ENCODE results near the gene PLB1.
"Not testable (repeated sequence)": the region's sequence is repeated elsewhere in the genome, so short reads cannot be mapped to it uniquely, and the experiment has no call there.

PLB1 gene

GRCh38 chr2:28463893-28464292, 32.0 kb upstream of the PLB1 start:
- DNase-seq (ENCODE audit: insufficient read length, low spot score) (no peak), FAIRE-seq (no peak)

DNA sequence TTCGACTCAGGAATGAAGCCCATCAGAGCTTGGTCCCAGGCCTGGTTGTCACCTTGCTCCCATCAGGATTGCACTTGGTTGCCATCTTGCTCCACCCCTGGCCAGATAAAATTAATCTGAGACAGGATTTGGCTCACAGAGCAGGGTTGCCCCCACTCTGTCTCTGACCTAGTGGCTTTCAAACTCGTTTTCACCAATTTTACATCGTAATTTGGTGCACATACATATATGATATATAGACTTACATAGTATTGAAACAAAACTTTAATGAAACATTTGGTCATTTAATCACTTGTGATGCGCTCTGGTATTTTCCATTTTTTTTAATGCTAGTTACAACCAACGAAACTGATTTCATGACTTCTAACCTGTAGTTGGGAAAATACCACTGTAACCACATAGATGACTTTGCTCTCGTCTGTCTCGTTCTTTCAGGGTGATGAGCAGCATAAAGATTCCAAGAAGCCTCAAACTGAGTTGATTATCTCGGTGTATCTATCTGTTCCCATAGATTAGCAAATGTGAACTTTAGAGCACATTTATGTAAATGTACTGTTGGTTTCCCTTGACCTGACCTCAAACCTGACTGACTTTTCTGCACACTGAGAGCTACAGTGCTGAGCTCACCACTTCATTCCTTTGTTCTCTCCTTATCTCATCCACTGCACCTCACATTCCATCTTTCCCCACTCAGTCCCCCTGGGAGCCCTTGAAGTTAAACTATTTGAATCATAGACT, 30.5 kb upstream of the PLB1 start:
- FAIRE-seq, result peak; percentile 46

GRCh38 chr2:28469304-28469703, 26.6 kb upstream of the PLB1 start:
- FAIRE-seq, result no peak

More for the DNA sequence above, 30.5 kb upstream of the PLB1 start:
- no peak for DNase-seq (ENCODE audit: insufficient read length, low spot score)

DNA sequence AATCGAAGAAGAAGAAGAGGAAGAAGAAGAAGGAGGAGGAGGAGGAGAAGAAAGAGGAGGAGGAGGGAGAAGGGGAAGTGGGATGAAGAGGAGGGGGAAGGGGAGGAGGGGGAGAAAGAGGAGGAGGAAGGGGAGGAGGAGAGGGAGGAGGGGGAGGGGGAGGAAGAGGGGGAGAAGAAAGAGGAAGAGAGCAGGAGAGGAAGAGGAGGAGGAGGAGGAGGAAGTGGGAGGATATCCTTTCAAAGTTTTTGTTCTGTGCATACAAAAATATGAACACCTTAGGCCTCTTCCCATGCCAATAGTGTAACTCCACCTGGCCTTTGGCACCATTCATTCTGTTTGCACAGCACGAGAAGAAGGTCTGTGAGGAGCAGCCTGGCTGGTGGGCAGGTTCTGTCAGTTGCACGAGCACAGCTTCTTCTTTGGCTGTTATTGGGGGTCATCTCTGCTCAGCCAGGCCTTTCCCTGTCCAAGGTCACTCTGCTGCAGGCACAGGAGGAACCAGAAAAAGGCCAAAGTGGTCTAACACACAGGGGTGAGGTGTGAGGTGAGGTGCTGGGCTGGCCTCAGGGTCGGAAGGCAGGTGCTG, 25.8 kb upstream of the PLB1 start:
- no peak for FAIRE-seq

More at GRCh38 chr2:28469304-28469703, 26.6 kb upstream of the PLB1 start:
- no peak for DNase-seq (ENCODE audit: insufficient read length, low spot score)

GRCh38 chr2:28470759-28471158, 25.1 kb upstream of the PLB1 start:
- DNase-seq (ENCODE audit: insufficient read length, low spot score) (no peak), FAIRE-seq (no peak)

More for the DNA sequence above, 25.8 kb upstream of the PLB1 start:
- no peak for DNase-seq (ENCODE audit: insufficient read length, low spot score)

DNA sequence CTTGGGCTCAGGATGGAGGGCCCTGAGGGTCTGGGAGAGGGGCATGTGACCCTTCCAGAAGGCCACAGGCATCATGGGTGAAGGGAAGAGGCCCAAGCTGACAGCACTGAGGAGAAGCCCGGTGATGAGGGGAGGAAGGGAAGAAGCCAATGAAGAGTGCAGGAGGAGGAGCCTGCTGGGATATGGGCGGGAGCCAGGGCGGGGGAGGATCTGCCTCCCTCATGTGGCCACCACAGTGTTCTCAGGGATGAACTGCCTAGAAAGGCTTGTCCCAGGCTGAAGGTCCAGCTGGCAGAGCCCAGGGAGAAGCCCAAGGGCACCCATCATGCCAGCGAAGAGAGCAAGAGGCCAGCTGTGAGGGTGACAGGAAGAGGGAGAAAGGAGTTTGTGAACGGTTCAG, 24.6 kb upstream of the PLB1 start:
- DNase-seq (ENCODE audit: insufficient read length, low spot score) (no peak), FAIRE-seq (no peak)

DNA sequence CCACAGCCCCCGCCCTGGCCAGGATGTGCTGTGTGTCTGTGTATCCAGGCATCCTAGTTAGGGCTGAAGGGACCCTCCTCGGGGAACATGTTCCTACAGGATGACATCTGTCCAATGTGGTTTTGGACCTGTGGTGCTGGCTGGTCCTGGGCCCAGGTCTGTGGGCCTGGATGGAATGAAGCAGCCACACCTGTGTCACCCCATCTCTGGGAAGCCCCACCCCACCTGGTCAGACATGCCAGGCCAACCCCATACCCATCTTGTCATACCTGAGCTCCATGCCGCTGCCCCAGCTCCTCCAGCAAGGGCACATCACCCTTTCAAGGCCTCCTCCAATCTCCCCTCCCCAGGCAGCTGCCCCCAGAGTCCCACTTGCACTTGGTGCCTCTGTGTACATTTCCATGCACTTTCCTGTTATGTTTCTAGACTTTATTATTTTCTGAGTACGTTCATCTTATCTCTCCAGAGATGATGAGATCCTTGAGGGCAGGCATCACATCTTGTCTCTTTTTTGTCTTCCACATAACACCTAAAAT, 24.1 kb upstream of the PLB1 start:
- DNase-seq (ENCODE audit: insufficient read length, low spot score) (no peak), FAIRE-seq (no peak)

- DNase-seq (ENCODE audit: insufficient read length, low spot score); FAIRE-seq: not testable (repeated sequence)
Observed at GRCh38 chr2:28472641-28473040, 23.2 kb upstream of the PLB1 start.

GRCh38 chr2:28475088-28475595, 20.7 kb upstream of the PLB1 start:
- FAIRE-seq (no peak), DNase-seq (ENCODE audit: insufficient read length, low spot score) (no peak)

DNA sequence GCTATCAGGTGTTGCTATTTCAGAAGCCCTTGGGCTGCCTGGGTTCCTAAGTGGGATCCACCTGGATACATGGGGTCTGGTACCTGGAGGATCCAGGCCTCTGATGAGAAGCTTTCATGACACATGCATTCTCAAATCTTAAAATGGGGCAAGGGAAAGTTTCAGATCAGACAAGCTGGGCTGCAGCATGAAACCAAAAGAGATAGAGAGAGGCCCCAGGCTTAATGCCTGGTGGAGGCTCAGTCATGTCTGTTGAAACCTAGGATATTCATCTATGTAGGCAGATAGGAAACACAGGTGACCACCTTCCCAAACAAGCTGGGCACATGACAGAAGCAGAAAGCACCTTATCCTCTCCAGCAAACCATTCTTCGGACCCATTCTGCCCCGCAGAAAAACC, 18.8 kb upstream of the PLB1 start:
- FAIRE-seq, result no peak
- DNase-seq (ENCODE audit: insufficient read length, low spot score), result no peak

- FAIRE-seq, result no peak
- no peak for DNase-seq (ENCODE audit: insufficient read length, low spot score)
Observed at GRCh38 chr2:28477645-28478044, 18.2 kb upstream of the PLB1 start.

GRCh38 chr2:28480403-28481049, 15.3 kb upstream of the PLB1 start:
- no peak for DNase-seq (ENCODE audit: insufficient read length, low spot score)
- no peak for FAIRE-seq

DNA sequence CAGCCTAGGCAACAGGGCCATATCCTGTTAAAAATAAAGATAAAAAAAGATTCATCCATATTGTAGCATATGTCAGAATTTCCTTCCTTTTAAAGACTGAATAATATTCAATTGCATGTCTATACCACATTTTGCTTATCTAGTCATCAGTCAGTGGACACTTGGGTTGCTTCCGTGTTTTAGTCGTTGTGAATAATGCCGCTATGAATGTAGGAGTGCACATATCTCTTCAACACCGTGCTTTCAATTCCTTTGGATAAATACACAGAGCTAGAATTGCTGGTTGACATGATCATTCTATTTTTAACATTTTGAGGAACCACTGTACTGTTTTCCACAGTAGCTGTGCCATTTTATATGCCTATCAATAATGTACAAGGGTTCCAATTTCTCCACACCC, 14.0 kb upstream of the PLB1 start:
- DNase-seq (ENCODE audit: insufficient read length, low spot score) (no peak), FAIRE-seq (no peak)

- no peak for FAIRE-seq
- DNase-seq (ENCODE audit: insufficient read length, low spot score), result no peak
Observed at GRCh38 chr2:28484835-28485234, 11.0 kb upstream of the PLB1 start.

GRCh38 chr2:28486526-28486925, 9.3 kb upstream of the PLB1 start:
- DNase-seq (ENCODE audit: insufficient read length, low spot score), result no peak
- no peak for FAIRE-seq

GRCh38 chr2:28487258-28487657, 8.6 kb upstream of the PLB1 start:
- FAIRE-seq, result no peak
- DNase-seq (ENCODE audit: insufficient read length, low spot score), result no peak

- FAIRE-seq (no peak), DNase-seq (ENCODE audit: insufficient read length, low spot score) (no peak)
Observed at GRCh38 chr2:28488083-28488830, 7.6 kb upstream of the PLB1 start.

- DNase-seq (ENCODE audit: insufficient read length, low spot score) (no peak), FAIRE-seq (no peak)
Observed at GRCh38 chr2:28488858-28489575, 6.8 kb upstream of the PLB1 start.

DNA sequence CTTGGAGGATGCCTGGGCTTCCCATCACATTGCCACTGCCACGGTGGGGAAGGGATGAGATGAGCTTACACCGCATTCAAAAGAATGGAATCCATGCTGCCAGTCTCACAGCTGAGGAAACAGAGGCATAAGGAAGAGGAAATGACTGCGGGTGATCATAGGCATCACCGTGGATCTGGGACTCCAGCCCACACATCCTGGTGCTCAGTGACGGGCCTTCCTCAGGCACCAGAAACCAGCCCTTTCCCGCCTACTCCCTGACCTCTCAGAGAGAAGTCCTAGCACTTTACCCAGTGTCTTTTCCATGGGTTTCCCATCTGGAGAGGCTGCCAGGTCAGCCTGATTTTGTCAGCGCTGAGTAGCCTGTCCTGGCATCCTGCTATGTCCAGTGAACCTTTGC, 5.3 kb upstream of the PLB1 start:
- DNase-seq (ENCODE audit: insufficient read length, low spot score) (no peak), FAIRE-seq (no peak)

- no peak for FAIRE-seq
Observed at GRCh38 chr2:28492282-28492681, 3.6 kb upstream of the PLB1 start.

More at GRCh38 chr2:28492282-28492681, 3.6 kb upstream of the PLB1 start:
- DNase-seq (ENCODE audit: insufficient read length, low spot score), result no peak
